GM21786 (cell line): ENCODE measurements around the gene WDR46.
"Not testable (repeated sequence)": the region's sequence is repeated elsewhere in the genome, so short reads cannot be mapped to it uniquely, and the experiment has no call there.

Experiments used
- ATAC-seq: cut with Tn5 transposase; IDR thresholded peaks from one replicate; pipeline ENCODE4 v1.9.1; 2021; ENCODE audit not compliant: unreplicated experiment

The WDR46 gene

GRCh38 chr6:33271117-33271467, 17.9 kb downstream of the WDR46 start:
- ATAC-seq, result no peak

- ATAC-seq, result no peak
Observed at GRCh38 chr6:33264015-33264414, 25.0 kb downstream of the WDR46 start.

GRCh38 chr6:33262490-33262889, 26.5 kb downstream of the WDR46 start:
- not testable (repeated sequence) for ATAC-seq

GRCh38 chr6:33259032-33259431, 30.0 kb downstream of the WDR46 start:
- no peak for ATAC-seq

- ATAC-seq, result no peak
Observed at GRCh38 chr6:33254591-33254990, 34.4 kb downstream of the WDR46 start.

GRCh38 chr6:33252759-33253158, 36.3 kb downstream of the WDR46 start:
- no peak for ATAC-seq

GRCh38 chr6:33251395-33252012, 37.5 kb downstream of the WDR46 start:
- no peak for ATAC-seq

- ATAC-seq, result no peak
Observed at GRCh38 chr6:33250731-33251130, 38.3 kb downstream of the WDR46 start.

GRCh38 chr6:33249732-33250630, 39.1 kb downstream of the WDR46 start:
- ATAC-seq, result no peak

- peak; percentile 92 for ATAC-seq
Observed at GRCh38 chr6:33248932-33249731, 39.9 kb downstream of the WDR46 start.

- ATAC-seq, result peak; percentile 2
Observed at GRCh38 chr6:33248643-33248931, 40.5 kb downstream of the WDR46 start.

GRCh38 chr6:33247977-33248642, 40.9 kb downstream of the WDR46 start:
- ATAC-seq, result peak; percentile 28

- no peak for ATAC-seq
Observed at GRCh38 chr6:33243476-33243875, 45.6 kb downstream of the WDR46 start.

- no peak for ATAC-seq
Observed at GRCh38 chr6:33241968-33242367, 47.1 kb downstream of the WDR46 start.

- no peak for ATAC-seq
Observed at GRCh38 chr6:33237741-33238140, 51.3 kb downstream of the WDR46 start.

- no peak for ATAC-seq
Observed at GRCh38 chr6:33236852-33237251, 52.2 kb downstream of the WDR46 start.

- no peak for ATAC-seq
Observed at GRCh38 chr6:33236328-33236727, 52.7 kb downstream of the WDR46 start.

- no peak for ATAC-seq
Observed at GRCh38 chr6:33235221-33235634, 53.8 kb downstream of the WDR46 start.
